ENCODE results near the gene C17orf107. TPM values are rescaled to one million over a fixed set of nuclear protein-coding genes. Genes with fewer than 3 reads are reported as not detected.
"Not testable (repeated sequence)": the region's sequence is repeated elsewhere in the genome, so short reads cannot be mapped to it uniquely, and the experiment has no call there.

Gene C17orf107
- 1.3 TPM for total RNA-seq

GRCh38 chr17:4899341-4900230 lies at the start of gene C17orf107:
Gene C17orf107, plus strand, starts transcription at chr17:4899536. Its CDS starts 227 bp downstream, at chr17:4899763.
- peak; percentile 63 for ATAC-seq

- peak; percentile 84 for ATAC-seq
These were observed 49.1 kb upstream of the C17orf107 start for GRCh38 chr17:4850246-4850645.

- no peak for ATAC-seq
These were observed 48.3 kb upstream of the C17orf107 start for GRCh38 chr17:4851084-4851483.

GRCh38 chr17:4852567-4853207 lies 46.6 kb upstream of the C17orf107 start:
- no peak for ATAC-seq

- ATAC-seq: peak; percentile 37
These were observed 46.1 kb upstream of the C17orf107 start for GRCh38 chr17:4853208-4853671.

GRCh38 chr17:4854111-4854681 lies 45.1 kb upstream of the C17orf107 start:
- ATAC-seq: peak; percentile 79

- no peak for ATAC-seq
These were observed 42.9 kb upstream of the C17orf107 start for GRCh38 chr17:4856271-4856936.

GRCh38 chr17:4856937-4857314 lies 42.4 kb upstream of the C17orf107 start:
- no peak for ATAC-seq

- ATAC-seq: not testable (repeated sequence)
These were observed 42.0 kb upstream of the C17orf107 start for GRCh38 chr17:4857347-4857746.

GRCh38 chr17:4858068-4858881 lies 41.1 kb upstream of the C17orf107 start:
- ATAC-seq: no peak

- ATAC-seq: peak; percentile 88
These were observed 40.5 kb upstream of the C17orf107 start for GRCh38 chr17:4858882-4859260.

GRCh38 chr17:4859816-4860625 lies 39.3 kb upstream of the C17orf107 start:
- no peak for ATAC-seq

- ATAC-seq: no peak
These were observed 38.7 kb upstream of the C17orf107 start for GRCh38 chr17:4860651-4861050.

- no peak for ATAC-seq
These were observed 38.3 kb upstream of the C17orf107 start for GRCh38 chr17:4861052-4861451.

- ATAC-seq: no peak
These were observed 36.6 kb upstream of the C17orf107 start for GRCh38 chr17:4862720-4863119.

- ATAC-seq: no peak
These were observed 36.0 kb upstream of the C17orf107 start for GRCh38 chr17:4863321-4863720.

- not testable (repeated sequence) for ATAC-seq
These were observed 31.8 kb upstream of the C17orf107 start for GRCh38 chr17:4867535-4867934.

- not testable (repeated sequence) for ATAC-seq
These were observed 30.0 kb upstream of the C17orf107 start for GRCh38 chr17:4869058-4869998.

GRCh38 chr17:4870855-4871254 lies 28.5 kb upstream of the C17orf107 start:
- ATAC-seq: no peak

- ATAC-seq: no peak
These were observed 26.6 kb upstream of the C17orf107 start for GRCh38 chr17:4872786-4873185.
